ENCODE results near the gene CNIH3.
A peak's percentile ranks its signal among the peaks of the same experiment; 100 is the strongest.
"Not testable (repeated sequence)": the region's sequence is repeated elsewhere in the genome, so short reads cannot be mapped to it uniquely, and the experiment has no call there.

CNIH3 gene

GRCh38 chr1:224615861-224616755 is at the start of gene CNIH3:
Gene CNIH3, plus strand, starts transcription at chr1:224616317. Its CDS starts 858 bp downstream, at chr1:224617175.
- H3K4me3 ChIP-seq (ENCODE audit: low read depth in 1 of 2, low read length in 2 of 2) = peak within 1 kb of the TSS; percentile 58 to 81; a peak in 3 of 4 replicates
- TF ChIP-seq CTCF (IDR thresholded peaks at IDR 0.05; ENCODE audit: borderline replicate concordance, extremely low read depth, low read length, poor library complexity, severe bottlenecking) (peak; percentile 31), EZH2 (IDR thresholded peaks at IDR 0.05; ENCODE audit: borderline replicate concordance, low read depth, low read length, severe bottlenecking) (no peak)
- peaks cover 14% of the 10 kb centered on the region; the same call in 1 of the 2 replicates for H4K20me1 ChIP-seq (ENCODE audit: insufficient read depth, low read length)
- peak; percentile 87 for ATAC-seq (ENCODE audit: insufficient read depth, low read depth)
- peak within 1 kb of the TSS; percentile 83 for H3K9ac ChIP-seq (ENCODE audit: low read depth, low read length)
- DNase-seq = peak; percentile 87
- peak within 1 kb of the TSS; percentile 46 for H3K27ac ChIP-seq (ENCODE audit: low read length)
- peaks cover under 1% of the 10 kb centered on the region; the same call in 1 of the 2 replicates for H3K36me3 ChIP-seq (ENCODE audit: insufficient read depth, low read length)
- H3K9me3 ChIP-seq (ENCODE audit: insufficient read depth, low read length, severe bottlenecking) = no peaks in the 10 kb centered on the region
- H3K27me3 ChIP-seq (ENCODE audit: insufficient read depth, low read length, poor library complexity) = peaks cover 18% of the 10 kb centered on the region
- H2AFZ ChIP-seq (ENCODE audit: low read depth, low read length) = peak within 1 kb of the TSS; percentile 71
- H3K79me2 ChIP-seq (ENCODE audit: insufficient read depth, low read length) = peaks cover 40% of the 10 kb centered on the region
- H3K4me1 ChIP-seq (ENCODE audit: insufficient read depth, low read length) = peaks cover 57% of the 10 kb centered on the region
- peak within 1 kb of the TSS; percentile 79 for H3K4me2 ChIP-seq (ENCODE audit: insufficient read depth, low read length)

- ATAC-seq (ENCODE audit: insufficient read depth, low read depth); H3K27me3 ChIP-seq (ENCODE audit: insufficient read depth, low read length, poor library complexity); H4K20me1 ChIP-seq (ENCODE audit: insufficient read depth, low read length); H2AFZ ChIP-seq (ENCODE audit: low read depth, low read length); H3K79me2 ChIP-seq (ENCODE audit: insufficient read depth, low read length); H3K4me2 ChIP-seq (ENCODE audit: insufficient read depth, low read length); H3K4me1 ChIP-seq (ENCODE audit: insufficient read depth, low read length); H3K36me3 ChIP-seq (ENCODE audit: insufficient read depth, low read length); DNase-seq; H3K4me3 ChIP-seq (ENCODE audit: low read depth in 1 of 2, low read length in 2 of 2); H3K27ac ChIP-seq (ENCODE audit: low read length); H3K9ac ChIP-seq (ENCODE audit: low read depth, low read length); H3K9me3 ChIP-seq (ENCODE audit: insufficient read depth, low read length, severe bottlenecking): not testable (repeated sequence)
These were observed 49.6 kb upstream of the CNIH3 start for GRCh38 chr1:224566492-224566891.

GRCh38 chr1:224569276-224569675 is 46.8 kb upstream of the CNIH3 start:
- DNase-seq (no peak), ATAC-seq (ENCODE audit: insufficient read depth, low read depth) (no peak)
- TF ChIP-seq EZH2 (IDR thresholded peaks at IDR 0.05; ENCODE audit: borderline replicate concordance, low read depth, low read length, severe bottlenecking) (no peak), CTCF (IDR thresholded peaks at IDR 0.05; ENCODE audit: borderline replicate concordance, extremely low read depth, low read length, poor library complexity, severe bottlenecking) (no peak)
- H3K4me2 ChIP-seq (ENCODE audit: insufficient read depth, low read length) = no peak overlapping the region
- H3K9me3 ChIP-seq (ENCODE audit: insufficient read depth, low read length, severe bottlenecking) = no peaks in the 10 kb centered on the region
- no peaks in the 10 kb centered on the region for H4K20me1 ChIP-seq (ENCODE audit: insufficient read depth, low read length)
- no peaks in the 10 kb centered on the region for H3K36me3 ChIP-seq (ENCODE audit: insufficient read depth, low read length)
- no peaks in the 10 kb centered on the region for H3K79me2 ChIP-seq (ENCODE audit: insufficient read depth, low read length)
- H3K27ac ChIP-seq (ENCODE audit: low read length) = no peak overlapping the region
- H3K4me1 ChIP-seq (ENCODE audit: insufficient read depth, low read length) = no peaks in the 10 kb centered on the region
- H3K9ac ChIP-seq (ENCODE audit: low read depth, low read length) = no peak overlapping the region
- H2AFZ ChIP-seq (ENCODE audit: low read depth, low read length) = no peak overlapping the region
- no peaks in the 10 kb centered on the region for H3K27me3 ChIP-seq (ENCODE audit: insufficient read depth, low read length, poor library complexity)
- H3K4me3 ChIP-seq (ENCODE audit: low read depth in 1 of 2, low read length in 2 of 2) = no peak overlapping the region

GRCh38 chr1:224571975-224572374 is 44.1 kb upstream of the CNIH3 start:
- not testable (repeated sequence) for H3K79me2 ChIP-seq (ENCODE audit: insufficient read depth, low read length); H3K4me1 ChIP-seq (ENCODE audit: insufficient read depth, low read length); H3K4me3 ChIP-seq (ENCODE audit: low read depth in 1 of 2, low read length in 2 of 2); H3K9ac ChIP-seq (ENCODE audit: low read depth, low read length); H2AFZ ChIP-seq (ENCODE audit: low read depth, low read length); DNase-seq; H3K27ac ChIP-seq (ENCODE audit: low read length); H3K9me3 ChIP-seq (ENCODE audit: insufficient read depth, low read length, severe bottlenecking); H4K20me1 ChIP-seq (ENCODE audit: insufficient read depth, low read length); H3K4me2 ChIP-seq (ENCODE audit: insufficient read depth, low read length); ATAC-seq (ENCODE audit: insufficient read depth, low read depth); H3K36me3 ChIP-seq (ENCODE audit: insufficient read depth, low read length); H3K27me3 ChIP-seq (ENCODE audit: insufficient read depth, low read length, poor library complexity)

Measured in DND-41 (cell line).